GM21423 (cell line): ENCODE measurements around the gene CYP27C1.
"Not testable (repeated sequence)": the region's sequence is repeated elsewhere in the genome, so short reads cannot be mapped to it uniquely, and the experiment has no call there.

ENCODE experiments used
- ATAC-seq: cut with Tn5 transposase; IDR thresholded peaks from one replicate; pipeline ENCODE4 v1.9.1; 2021; ENCODE audit warnings: mild to moderate bottlenecking, moderate library complexity; ENCODE audit not compliant: unreplicated experiment

The CYP27C1 gene

DNA sequence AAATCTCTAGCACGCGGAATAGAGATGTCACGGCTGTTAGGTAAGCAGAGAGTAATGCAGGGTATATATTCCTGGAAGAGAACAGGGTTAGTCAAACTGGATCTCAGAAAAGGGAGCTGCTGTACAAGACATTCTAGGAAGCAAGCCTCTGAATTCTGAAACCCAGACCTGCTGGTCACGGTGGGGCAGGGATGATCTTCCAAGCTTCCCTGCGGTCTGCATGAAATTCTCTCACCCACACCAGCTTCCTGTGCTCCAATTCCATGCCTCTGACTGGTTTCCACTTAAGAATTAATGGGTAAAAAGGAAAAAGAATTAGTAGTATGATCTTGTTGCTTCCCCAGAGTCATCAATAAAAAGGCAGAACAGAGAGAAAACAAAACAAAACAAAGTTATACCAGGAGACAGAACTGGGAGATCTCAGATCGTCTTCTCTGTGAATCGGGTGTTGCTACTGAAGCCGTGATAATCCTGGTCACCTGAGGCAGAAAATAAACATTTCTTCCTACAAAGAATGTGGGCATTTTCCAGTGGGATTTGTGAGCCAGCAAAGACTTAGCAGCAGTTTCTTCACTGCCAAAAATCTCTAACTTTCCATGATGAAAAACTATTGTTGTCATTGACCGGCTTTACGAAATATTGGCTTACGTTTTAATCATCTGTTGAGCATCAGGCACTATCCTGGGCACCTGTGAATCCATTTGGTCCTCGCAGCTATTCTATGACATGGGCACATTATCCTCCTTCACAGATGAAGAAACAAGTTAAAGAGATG lies 5.3 kb upstream of the CYP27C1 start:
- no peak for ATAC-seq

DNA sequence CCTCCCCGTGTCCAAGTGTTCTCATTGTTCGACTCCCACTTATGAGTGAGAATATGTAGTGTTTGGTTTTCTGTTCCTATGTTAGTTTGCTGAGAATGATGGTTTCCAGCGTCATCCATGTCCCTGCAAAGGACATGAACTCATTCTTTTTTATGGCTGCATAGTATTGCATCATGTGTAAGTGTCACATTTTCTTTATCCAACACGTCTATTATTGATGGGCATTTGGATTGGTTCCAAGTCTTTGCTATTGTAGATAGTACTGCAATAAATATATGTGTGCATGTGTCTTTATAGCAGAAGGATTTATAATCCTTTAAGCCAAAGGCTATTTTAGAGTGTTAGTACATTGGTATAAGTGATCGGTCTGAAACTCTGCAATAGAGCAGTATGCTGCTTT lies 4.0 kb upstream of the CYP27C1 start:
- not testable (repeated sequence) for ATAC-seq

DNA sequence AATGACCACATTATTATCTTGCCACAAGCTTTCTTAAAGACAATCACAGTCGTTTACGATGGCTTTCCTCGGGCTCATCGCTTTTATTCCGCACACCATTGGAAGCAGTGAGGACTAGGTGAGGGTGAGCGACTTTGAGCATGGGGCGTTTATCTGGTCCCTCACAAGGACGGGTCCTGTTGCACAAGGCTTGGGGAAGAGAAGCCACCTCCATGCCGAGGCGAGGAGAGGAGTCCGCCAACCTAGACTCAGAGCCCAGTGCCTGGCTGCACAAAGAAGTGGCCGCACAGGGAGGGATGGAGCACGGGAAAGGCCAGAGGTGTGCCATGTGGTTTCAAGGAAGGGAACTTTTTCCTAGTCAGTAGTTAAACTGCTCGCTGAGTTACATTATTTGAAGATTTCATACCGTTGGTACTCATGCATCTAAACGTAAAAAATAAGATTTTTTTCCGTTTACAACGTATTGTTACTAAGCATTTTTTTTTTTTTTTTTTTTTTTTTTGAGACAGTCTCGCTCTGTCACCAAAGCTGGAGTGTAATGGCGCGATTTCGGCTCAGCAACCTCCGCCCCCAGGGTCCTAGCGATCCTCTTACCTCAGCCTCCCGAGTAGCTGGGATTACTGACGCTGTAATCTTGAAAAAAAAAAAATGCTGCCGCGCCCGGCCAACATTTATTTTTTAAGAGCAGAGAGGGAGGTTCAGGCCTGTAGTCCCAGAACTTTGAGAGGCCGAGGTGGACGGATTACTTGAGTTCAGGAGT lies 849 bp upstream of the CYP27C1 start:
- ATAC-seq: no peak

DNA sequence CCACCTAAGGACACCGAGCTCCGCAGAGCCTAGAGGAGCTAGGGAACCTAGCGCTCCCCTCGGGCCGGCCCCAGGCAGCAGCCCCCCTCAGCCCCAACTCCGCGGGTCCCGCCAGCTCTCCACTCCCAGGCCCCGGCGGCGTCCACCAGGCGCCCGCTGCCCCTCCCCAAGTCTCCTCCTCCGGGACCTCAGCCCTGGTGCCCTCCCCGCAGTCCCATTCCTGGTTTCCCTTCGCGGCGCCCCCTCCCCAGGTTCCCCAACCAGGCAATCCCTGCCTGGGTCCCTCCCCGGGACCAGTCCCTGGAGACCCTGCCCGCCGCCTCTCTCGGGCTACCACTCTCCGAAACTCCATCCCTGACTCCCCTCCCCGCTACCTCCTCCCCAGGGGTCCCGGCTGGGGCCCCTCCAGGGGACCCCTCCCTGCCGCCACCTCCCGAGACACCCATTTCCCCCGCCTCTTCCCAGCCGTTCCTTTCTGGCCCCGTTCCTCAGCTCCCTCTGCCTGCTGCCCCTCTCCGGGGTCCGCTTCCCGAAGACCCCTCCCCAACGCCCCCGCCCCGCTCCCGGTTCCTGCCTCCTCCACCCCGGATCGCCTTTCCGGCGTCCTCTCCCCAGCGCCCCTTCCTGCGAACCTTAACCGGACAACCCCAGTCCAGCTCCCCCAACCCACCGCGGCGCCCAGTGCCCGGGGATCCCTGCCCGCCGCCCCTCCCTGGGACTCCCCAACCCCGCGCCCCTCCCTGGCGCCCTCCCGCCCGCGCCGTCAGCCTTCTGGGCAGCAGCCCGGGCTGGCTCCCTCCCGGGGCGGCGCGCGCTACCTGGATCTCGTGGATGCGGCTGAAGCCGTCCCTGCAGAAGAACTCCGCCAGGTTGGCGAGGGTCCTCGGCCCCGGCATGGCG lies 678 bp downstream of the CYP27C1 start:
- ATAC-seq: no peak

GRCh38 chr2:127218812-127219170 lies 1.3 kb downstream of the CYP27C1 start:
- no peak for ATAC-seq

- ATAC-seq: no peak
Observed at GRCh38 chr2:127217470-127218325, 2.4 kb downstream of the CYP27C1 start.

DNA sequence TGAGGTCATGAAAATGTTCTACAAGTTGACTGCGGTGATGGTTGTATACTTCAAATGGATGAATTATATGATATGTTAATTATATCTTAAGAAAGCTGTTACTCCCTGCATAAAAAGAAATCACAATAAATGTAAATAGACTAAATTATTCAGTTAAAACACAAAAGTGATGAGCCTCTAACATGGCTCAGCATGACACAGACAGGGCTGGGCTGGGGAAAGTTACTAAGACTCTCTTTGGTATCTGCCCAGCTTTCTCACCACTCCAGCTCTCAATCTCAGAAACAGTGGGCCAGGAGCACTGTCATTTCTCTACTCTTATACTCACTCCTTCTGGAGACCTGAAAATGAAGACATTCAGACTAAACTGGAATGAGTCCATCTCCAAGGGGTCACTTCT lies 3.5 kb downstream of the CYP27C1 start:
- ATAC-seq: no peak

- ATAC-seq: no peak
Observed at GRCh38 chr2:127216095-127216494, 4.0 kb downstream of the CYP27C1 start.

- not testable (repeated sequence) for ATAC-seq
Observed at GRCh38 chr2:127214201-127214600, 5.9 kb downstream of the CYP27C1 start.

- ATAC-seq: no peak
Observed at GRCh38 chr2:127208313-127208712, 11.8 kb downstream of the CYP27C1 start.

DNA sequence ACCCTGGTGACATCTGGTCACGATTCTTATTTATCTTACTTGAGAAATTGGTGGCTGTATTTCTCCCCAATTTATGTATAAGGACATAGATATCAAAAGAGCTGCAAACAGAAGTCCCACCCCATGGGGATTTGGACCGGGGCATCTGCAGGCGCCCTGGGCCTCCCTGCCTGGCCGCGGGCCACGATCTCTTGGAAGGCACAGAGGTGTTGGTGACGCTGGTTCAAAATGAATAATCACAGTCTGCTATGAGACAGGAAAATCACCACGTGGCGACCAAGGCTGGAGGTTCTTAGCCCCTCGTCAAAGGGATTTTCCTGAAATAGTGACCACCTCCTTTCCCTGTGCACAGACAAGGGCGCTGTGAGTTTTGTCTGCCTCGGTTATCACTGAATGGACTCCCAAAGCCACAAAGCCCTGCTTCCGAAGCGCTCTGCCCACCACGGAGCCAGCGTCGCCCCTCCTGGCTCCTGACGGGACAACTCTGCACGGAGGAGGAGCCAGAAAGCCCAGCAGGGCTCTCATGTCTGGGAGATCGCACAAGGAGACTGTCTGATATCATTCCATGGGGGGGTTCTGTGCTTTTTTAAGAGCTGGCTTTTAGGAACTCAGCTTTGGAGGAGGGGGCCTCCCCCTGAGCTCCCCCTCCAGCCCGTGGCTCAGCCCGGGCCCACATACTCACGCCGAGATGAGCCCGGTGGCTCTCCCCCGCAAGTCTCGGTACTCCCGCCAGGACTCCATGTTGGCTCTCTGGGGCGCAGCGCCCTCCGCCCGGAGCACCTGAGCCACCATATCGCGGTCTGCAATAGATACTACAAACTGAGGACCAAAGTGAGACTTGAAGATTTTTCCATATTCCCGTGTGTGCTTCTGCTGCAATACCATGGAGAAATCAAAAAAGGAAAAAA lies 14.6 kb downstream of the CYP27C1 start:
- no peak for ATAC-seq

DNA sequence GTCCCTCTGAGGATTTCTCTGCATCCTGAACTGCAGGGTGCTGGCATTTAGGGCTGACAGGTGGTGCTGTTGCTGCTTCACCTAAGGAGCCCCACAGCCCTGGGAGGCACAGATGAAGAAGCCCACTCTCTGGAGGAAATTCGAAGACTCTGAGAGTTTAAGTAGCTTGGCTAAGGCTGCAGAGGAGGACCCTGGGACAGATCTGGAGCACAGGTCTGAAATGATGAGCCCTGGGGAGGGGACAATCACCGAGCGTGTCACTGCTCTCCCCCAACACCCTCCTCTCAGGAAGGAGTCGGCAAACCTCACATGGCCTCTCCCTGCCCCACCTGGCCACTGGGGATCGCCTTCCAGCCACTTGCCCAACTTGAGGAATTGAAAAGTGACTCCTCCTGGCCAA lies 18.6 kb downstream of the CYP27C1 start:
- ATAC-seq: no peak

DNA sequence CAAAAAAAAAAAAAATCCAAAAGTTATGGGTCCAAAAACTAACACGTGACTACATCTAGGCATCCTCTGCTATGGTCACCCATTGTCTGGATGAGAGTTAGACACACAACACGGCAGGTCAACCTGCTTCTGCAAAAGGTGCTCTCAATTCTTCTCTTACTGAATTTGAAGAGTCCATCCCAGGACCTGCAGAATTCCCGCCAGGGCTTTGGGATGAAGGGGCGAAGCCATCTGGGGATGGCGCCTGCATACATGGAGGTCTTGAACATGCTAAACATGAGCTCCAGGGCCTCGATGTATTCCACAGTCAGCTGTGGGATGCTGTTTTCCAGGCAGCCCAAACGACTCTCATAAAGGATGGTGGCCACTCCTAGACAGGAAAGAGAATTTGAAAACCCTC lies 19.1 kb downstream of the CYP27C1 start:
- ATAC-seq: no peak

GRCh38 chr2:127199223-127199622 lies 20.9 kb downstream of the CYP27C1 start:
- no peak for ATAC-seq

- peak; percentile 94 for ATAC-seq
Observed at GRCh38 chr2:127197475-127198385, 22.4 kb downstream of the CYP27C1 start.

- no peak for ATAC-seq
Observed at GRCh38 chr2:127196998-127197397, 23.1 kb downstream of the CYP27C1 start.

GRCh38 chr2:127196549-127196948 lies 23.6 kb downstream of the CYP27C1 start:
- no peak for ATAC-seq
